A549 (cell line): Measurements from ENCODE around the gene FILIP1L. TPM values are rescaled to one million over a fixed set of nuclear protein-coding genes. Genes with fewer than 3 reads are reported as not detected.

Experiments used
- ATAC-seq, 2 experiments: fragments of 200-7000 bp in 1 of 2; fragments of >200 bp in 1 of 2; cut with Nextera tagmentation in 1 of 2; cut with Tn5 transposase in 1 of 2; 3 replicates each; pipeline versions ENCODE4 v1.8.0 to v1.9.1; 2018 to 2020; ENCODE audit warnings: mild to moderate bottlenecking in 1 of 2, moderate library complexity in 1 of 2
- CTCF ChIA-PET: fragments of 300-600 bp; sonication (Branson Sonifier 250); formaldehyde crosslinking; extraction: SDS; loops from one replicate; lab custom pipeline; 2021; ENCODE audit warnings: antibody characterized with exemption, inconsistent platforms; lab: Yijun Ruan, JAX
- POLR2A ChIA-PET: fragments of 350-600 bp; formaldehyde crosslinking; extraction: SDS; loops from one replicate; lab custom pipeline; 2021; ENCODE audit warnings: antibody characterized with exemption, inconsistent platforms; lab: Yijun Ruan, JAX
- DNase-seq, 2 experiments: peaks; one replicate each; pipeline versions ENCODE4 v3.0.0 to v3.0.0-alpha.2; 2011 to 2016; ENCODE audit warnings: low read depth in 1 of 2, low spot score in 1 of 2
- FAIRE-seq: peaks from 2 replicates; lab custom pipeline; 2011; peaks lifted over from hg19 to GRCh38; lab: Jason Lieb, UNC
- H3K27ac ChIP-seq, 2 experiments: fragments of >200 bp; sonication (Bioruptor Twin); formaldehyde crosslinking; 3 replicates each; pipeline ENCODE4 v1.5.1; 2016 to 2017
- H3K4me1 ChIP-seq: fragments of >200 bp; sonication (Bioruptor Twin); formaldehyde crosslinking; 3 replicates; pipeline ENCODE4 v1.6.1; 2016
- H3K4me2 ChIP-seq: fragments of >200 bp; sonication (Bioruptor Twin); formaldehyde crosslinking; 3 replicates; pipeline ENCODE4 v1.6.1; 2016
- H3K4me3 ChIP-seq: fragments of >200 bp; sonication (Bioruptor Twin); formaldehyde crosslinking; 3 replicates; pipeline ENCODE4 v1.5.1; 2016
- H3K9me3 ChIP-seq: fragments of >200 bp; sonication (Bioruptor Twin); formaldehyde crosslinking; 3 replicates; pipeline ENCODE4 v1.6.1; 2016
- CBX8 ChIP-seq: fragments of 200-600 bp; sonication (generic); IDR thresholded peaks from 2 replicates; pipeline ENCODE4 v1.6.1; 2016
- CEBPB ChIP-seq, 2 experiments: fragments of >200 bp in 1 of 2; sonication (Bioruptor Twin) in 1 of 2; formaldehyde crosslinking in 1 of 2; IDR thresholded peaks; 2 replicates each; pipeline ENCODE4 v1.6.1; 2012 to 2016
- CHD4 ChIP-seq: fragments of 200-600 bp; sonication (generic); IDR thresholded peaks from 2 replicates; pipeline ENCODE4 v1.6.1; 2016; ENCODE audit warnings: antibody characterized with exemption, mild to moderate bottlenecking, borderline replicate concordance
- EHF ChIP-seq: fragments of 250-450 bp; sonication (Bioruptor Pico); IDR thresholded peaks from 2 replicates; pipeline ENCODE4 v1.5.0; 2020; ENCODE audit warnings: mild to moderate bottlenecking
- EHMT2 ChIP-seq: fragments of 200-600 bp; sonication (generic); IDR thresholded peaks from 2 replicates; pipeline ENCODE4 v1.6.1; 2016; ENCODE audit warnings: antibody characterized with exemption, low read depth, mild to moderate bottlenecking, moderate library complexity
- EP300 ChIP-seq, 2 experiments: fragments of >200 bp; sonication (Bioruptor Twin); formaldehyde crosslinking; IDR thresholded peaks; 2 replicates in 1 of 2; 3 replicates in 1 of 2; pipeline ENCODE4 v1.6.1; 2016 to 2017
- FOSB ChIP-seq: fragments of 250-450 bp; sonication (Bioruptor Pico); IDR thresholded peaks from 2 replicates; pipeline ENCODE4 v1.5.0; 2020; ENCODE audit warnings: mild to moderate bottlenecking, moderate library complexity
- GATA3 ChIP-seq: IDR thresholded peaks from 2 replicates; pipeline ENCODE4 v1.6.1; 2012; ENCODE audit warnings: borderline replicate concordance
- HDAC2 ChIP-seq: fragments of 200-600 bp; sonication (generic); IDR thresholded peaks from 2 replicates; pipeline ENCODE4 v1.6.1; 2016
- HEYL ChIP-seq: fragments of 250-450 bp; sonication (Bioruptor Pico); IDR thresholded peaks from 2 replicates; pipeline ENCODE4 v1.8.0; 2021; ENCODE audit warnings: mild to moderate bottlenecking, moderate library complexity
- HOXB13 ChIP-seq: fragments of 250-450 bp; sonication (Bioruptor Pico); IDR thresholded peaks from 2 replicates; pipeline ENCODE4 v1.5.0; 2020; ENCODE audit warnings: low read depth, mild to moderate bottlenecking, moderate library complexity
- KDM1A ChIP-seq: fragments of 200-600 bp; sonication (generic); IDR thresholded peaks from 2 replicates; pipeline ENCODE4 v1.6.1; 2016; ENCODE audit warnings: low read depth, mild to moderate bottlenecking
- MAFK ChIP-seq: fragments of 450-650 bp; IDR thresholded peaks from 2 replicates; pipeline ENCODE4 v1.6.1; 2014; ENCODE audit not compliant: partially characterized antibody
- NR3C1 ChIP-seq: fragments of >200 bp; sonication (Bioruptor Twin); formaldehyde crosslinking; IDR thresholded peaks from 3 replicates; pipeline ENCODE4 v1.6.1; 2017
- PHF8 ChIP-seq: fragments of 200-600 bp; sonication (generic); IDR thresholded peaks from 2 replicates; pipeline ENCODE4 v1.6.1; 2016; ENCODE audit warnings: low read depth, mild to moderate bottlenecking, antibody characterized with exemption, moderate library complexity, borderline replicate concordance
- POLR2A ChIP-seq: IDR thresholded peaks from 2 replicates; pipeline ENCODE4 v1.6.1; 2012; ENCODE audit warnings: mild to moderate bottlenecking, low read length
- RAD21 ChIP-seq, 2 experiments: fragments of >200 bp in 1 of 2; sonication (Bioruptor Twin) in 1 of 2; formaldehyde crosslinking in 1 of 2; IDR thresholded peaks in 1 of 2; conservative IDR thresholded peaks in 1 of 2; 2 replicates in 1 of 2; 3 replicates in 1 of 2; pipeline ENCODE4 v1.6.1; 2012 to 2018; ENCODE audit warnings: inconsistent platforms in 1 of 2
- RARB ChIP-seq: fragments of 250-450 bp; sonication (Bioruptor Pico); IDR thresholded peaks from 2 replicates; pipeline ENCODE4 v1.8.0; 2021; ENCODE audit warnings: mild to moderate bottlenecking, moderate library complexity
- SREBF2 ChIP-seq: fragments of 450-650 bp; IDR thresholded peaks from 2 replicates; pipeline ENCODE4 v1.6.1; 2014; ENCODE audit warnings: mild to moderate bottlenecking, moderate library complexity
- TFCP2L1 ChIP-seq: fragments of 250-450 bp; sonication (Bioruptor Pico); IDR thresholded peaks from 2 replicates; pipeline ENCODE4 v1.5.0; 2021; ENCODE audit warnings: mild to moderate bottlenecking
- TP53 ChIP-seq: fragments of 250-450 bp; sonication (Bioruptor Pico); IDR thresholded peaks from 2 replicates; pipeline ENCODE4 v1.5.0; 2021; ENCODE audit warnings: mild to moderate bottlenecking, moderate library complexity
- ZC3H11A ChIP-seq: fragments of 450-650 bp; IDR thresholded peaks from 2 replicates; pipeline ENCODE4 v1.6.1; 2014; ENCODE audit warnings: antibody characterized with exemption, mild to moderate bottlenecking
- ZNF302 ChIP-seq: fragments of 250-450 bp; sonication (Bioruptor Pico); IDR thresholded peaks from 2 replicates; pipeline ENCODE4 v1.9.0; 2021; ENCODE audit warnings: inconsistent platforms, mild to moderate bottlenecking, moderate library complexity
- WGBS: methylation state at CpG from one replicate; pipeline ENCODE4 v1.1.6; 2017; ENCODE audit errors: missing lambda C conversion rate; 5-methylcytosine and 5-hydroxymethylcytosine counted together
- polyA plus RNA-seq, 4 experiments: library from polyadenylated mRNA; depleted of rRNA in 3 of 4; stranded (reverse); fragments of >200 nt; fragmentation: RNase III in 1 of 4; extraction: RNeasy Plus Mini Kit Qiagen cat#74134 plus additional on column Dnase treatment in 1 of 4; gene quantifications; 2 replicates in 3 of 4; 3 replicates in 1 of 4; pipeline ENCODE4 v1.2.3, GENCODE V29; 2011 to 2017
- TF ChIP-seq, protein P1 (sequence below): fragments of >200 bp; sonication (Bioruptor Twin); formaldehyde crosslinking; IDR thresholded peaks from 2 replicates; pipeline ENCODE4 v1.6.1; 2016
- TF ChIP-seq, protein P2 (sequence below): IDR thresholded peaks from 2 replicates; pipeline ENCODE4 v1.6.1; 2012
- TF ChIP-seq, protein P3 (sequence below): fragments of 150-350 bp; IDR thresholded peaks from 2 replicates; pipeline ENCODE4 v1.6.1; 2014; ENCODE audit warnings: low read depth, mild to moderate bottlenecking, low read length
- TF ChIP-seq, protein P4 (sequence below): fragments of >200 bp; sonication (Bioruptor Twin); formaldehyde crosslinking; IDR thresholded peaks from 3 replicates; pipeline ENCODE4 v1.6.1; 2016

Gene FILIP1L
- polyA plus RNA-seq, 2 of the 4 experiments (the other 2 are of a cell fraction): 0.19 to 0.45 TPM

DNA sequence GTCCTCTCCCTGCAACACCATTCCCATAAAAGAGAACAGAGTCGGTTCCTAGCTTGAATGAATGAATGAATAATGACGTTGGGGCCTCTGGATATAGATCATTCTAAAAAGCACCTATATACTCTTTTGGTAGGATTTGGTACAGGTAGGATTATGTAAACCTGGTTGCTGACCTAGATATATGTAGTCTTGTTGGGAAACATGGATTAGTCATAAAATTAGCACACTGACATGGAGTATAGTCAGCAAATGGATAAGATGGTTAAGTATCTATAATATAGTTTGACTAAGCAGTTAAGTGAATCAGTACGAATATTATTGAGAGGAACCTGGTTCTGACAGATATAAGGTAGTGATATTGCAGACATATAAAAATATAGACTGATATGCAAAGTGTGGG lies 142.5 kb downstream of the FILIP1L start:
- ATAC-seq: no peak
- H3K4me1 ChIP-seq: no peaks in the 10 kb centered on the region
- no peak overlapping the region for H3K27ac ChIP-seq
- CTCF ChIA-PET: interaction anchor here (0.6 kb wide), 2 partner anchors 140 to 621 kb away, joined by 3 read pairs; no protein-coding TSS in a partner anchor
- TF ChIP-seq, protein P1, sequence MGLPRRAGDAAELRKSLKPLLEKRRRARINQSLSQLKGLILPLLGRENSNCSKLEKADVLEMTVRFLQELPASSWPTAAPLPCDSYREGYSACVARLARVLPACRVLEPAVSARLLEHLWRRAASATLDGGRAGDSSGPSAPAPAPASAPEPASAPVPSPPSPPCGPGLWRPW: no peak
- TF ChIP-seq ZNF302 (no peak), RARB (CRISPR knock-in tag) (no peak), SREBF2 (no peak), EHMT2 (no peak), POLR2A (no peak), CEBPB (IDR thresholded peaks at IDR 0.05) (no peak), EHF (CRISPR knock-in tag) (no peak), KDM1A (no peak), HDAC2 (no peak)
- TF ChIP-seq, protein P2, sequence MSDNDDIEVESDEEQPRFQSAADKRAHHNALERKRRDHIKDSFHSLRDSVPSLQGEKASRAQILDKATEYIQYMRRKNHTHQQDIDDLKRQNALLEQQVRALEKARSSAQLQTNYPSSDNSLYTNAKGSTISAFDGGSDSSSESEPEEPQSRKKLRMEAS: no peak
- TF ChIP-seq, protein P3, sequence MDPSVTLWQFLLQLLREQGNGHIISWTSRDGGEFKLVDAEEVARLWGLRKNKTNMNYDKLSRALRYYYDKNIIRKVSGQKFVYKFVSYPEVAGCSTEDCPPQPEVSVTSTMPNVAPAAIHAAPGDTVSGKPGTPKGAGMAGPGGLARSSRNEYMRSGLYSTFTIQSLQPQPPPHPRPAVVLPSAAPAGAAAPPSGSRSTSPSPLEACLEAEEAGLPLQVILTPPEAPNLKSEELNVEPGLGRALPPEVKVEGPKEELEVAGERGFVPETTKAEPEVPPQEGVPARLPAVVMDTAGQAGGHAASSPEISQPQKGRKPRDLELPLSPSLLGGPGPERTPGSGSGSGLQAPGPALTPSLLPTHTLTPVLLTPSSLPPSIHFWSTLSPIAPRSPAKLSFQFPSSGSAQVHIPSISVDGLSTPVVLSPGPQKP: no peak
- no peak for DNase-seq
- no peak overlapping the region for H3K4me3 ChIP-seq
- WGBS: 92% methylated on average over 3 of the region's 3 CpGs
- POLR2A ChIA-PET: no interaction called here
- no peak overlapping the region for H3K4me2 ChIP-seq
- FAIRE-seq: no peak
- H3K9me3 ChIP-seq: no peaks in the 10 kb centered on the region

DNA sequence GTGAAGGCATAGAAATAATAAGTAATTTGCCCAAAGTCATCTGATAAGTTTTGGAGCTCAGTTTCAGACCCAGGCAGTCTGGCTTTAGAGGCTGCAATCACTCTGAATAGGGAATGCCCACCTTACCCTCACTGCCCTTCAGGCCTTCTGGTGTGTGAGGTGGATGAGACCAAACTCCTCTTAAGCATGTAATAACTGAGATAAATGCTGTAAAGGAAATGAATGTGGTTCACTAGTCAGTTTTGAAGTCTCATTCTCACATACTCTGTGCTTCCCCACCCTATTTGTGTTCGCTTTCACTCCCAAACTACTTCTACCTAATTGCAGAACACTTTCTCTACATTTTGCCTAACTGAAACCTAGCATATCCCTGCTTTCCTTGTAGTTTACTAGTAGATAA lies 144.1 kb downstream of the FILIP1L start:
- H3K4me2 ChIP-seq: no peak overlapping the region
- ATAC-seq (no peak), FAIRE-seq (no peak)
- 97% methylated on average over 1 of the region's 1 CpG for WGBS
- CTCF ChIA-PET: no interaction called here
- TF ChIP-seq HOXB13 (CRISPR knock-in tag): no peak
- no peak for TF ChIP-seq EP300 (IDR thresholded peaks at IDR 0.05)
- no peak for TF ChIP-seq TP53 (CRISPR knock-in tag)
- no peak for TF ChIP-seq HEYL (CRISPR knock-in tag)
- no peak for TF ChIP-seq CBX8
- no peak for TF ChIP-seq RAD21 (conservative IDR thresholded peaks at IDR 0.05 in 1 of 2, IDR thresholded peaks at IDR 0.05 in 1 of 2)
- no peak for TF ChIP-seq CHD4
- no peak for TF ChIP-seq FOSB
- no peak for TF ChIP-seq ZC3H11A
- TF ChIP-seq NR3C1: no peak
- no peak for TF ChIP-seq TFCP2L1 (CRISPR knock-in tag)
- TF ChIP-seq PHF8: no peak
- no peak for TF ChIP-seq MAFK
- no peak for TF ChIP-seq GATA3
- TF ChIP-seq, protein P4, sequence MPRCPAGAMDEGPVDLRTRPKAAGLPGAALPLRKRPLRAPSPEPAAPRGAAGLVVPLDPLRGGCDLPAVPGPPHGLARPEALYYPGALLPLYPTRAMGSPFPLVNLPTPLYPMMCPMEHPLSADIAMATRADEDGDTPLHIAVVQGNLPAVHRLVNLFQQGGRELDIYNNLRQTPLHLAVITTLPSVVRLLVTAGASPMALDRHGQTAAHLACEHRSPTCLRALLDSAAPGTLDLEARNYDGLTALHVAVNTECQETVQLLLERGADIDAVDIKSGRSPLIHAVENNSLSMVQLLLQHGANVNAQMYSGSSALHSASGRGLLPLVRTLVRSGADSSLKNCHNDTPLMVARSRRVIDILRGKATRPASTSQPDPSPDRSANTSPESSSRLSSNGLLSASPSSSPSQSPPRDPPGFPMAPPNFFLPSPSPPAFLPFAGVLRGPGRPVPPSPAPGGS: no peak
- TF ChIP-seq, all 56 proteins: peak for 0
- DNase-seq: no peak
- H3K4me3 ChIP-seq: no peak overlapping the region
- no peaks in the 10 kb centered on the region for H3K9me3 ChIP-seq
- POLR2A ChIA-PET: no interaction called here
- H3K27ac ChIP-seq: no peak overlapping the region
- H3K4me1 ChIP-seq: peaks cover 6% of the 10 kb centered on the region; the same call in 2 of the 3 replicates
